HG03025 (cell line): ENCODE measurements around the gene PREX1.

Experiments
- ATAC-seq: cut with Tn5 transposase; IDR thresholded peaks from one replicate; pipeline ENCODE4 v1.9.1; 2021; ENCODE audit warnings: mild to moderate bottlenecking, moderate library complexity; ENCODE audit not compliant: unreplicated experiment, low FRiP score

The PREX1 gene

GRCh38 chr20:48616481-48616880 lies 211.3 kb downstream of the PREX1 start:
- ATAC-seq = no peak

GRCh38 chr20:48615871-48616270 lies 211.9 kb downstream of the PREX1 start:
- no peak for ATAC-seq

GRCh38 chr20:48614593-48615274 lies 213.1 kb downstream of the PREX1 start:
- no peak for ATAC-seq

- no peak for ATAC-seq
Observed at GRCh38 chr20:48613926-48614325, 213.9 kb downstream of the PREX1 start.

- ATAC-seq = no peak
Observed at GRCh38 chr20:48612335-48612734, 215.5 kb downstream of the PREX1 start.

- no peak for ATAC-seq
Observed at GRCh38 chr20:48610996-48611395, 216.8 kb downstream of the PREX1 start.

GRCh38 chr20:48609491-48609978 lies 218.3 kb downstream of the PREX1 start:
- no peak for ATAC-seq

GRCh38 chr20:48608756-48609155 lies 219.0 kb downstream of the PREX1 start:
- no peak for ATAC-seq

- no peak for ATAC-seq
Observed at GRCh38 chr20:48607544-48607865, 220.3 kb downstream of the PREX1 start.

- ATAC-seq = no peak
Observed at GRCh38 chr20:48606841-48607543, 220.8 kb downstream of the PREX1 start.

GRCh38 chr20:48606172-48606840 lies 221.5 kb downstream of the PREX1 start:
- ATAC-seq = no peak

GRCh38 chr20:48605364-48606171 lies 222.2 kb downstream of the PREX1 start:
- no peak for ATAC-seq

GRCh38 chr20:48604936-48605335 lies 222.9 kb downstream of the PREX1 start:
- ATAC-seq = no peak

- no peak for ATAC-seq
Observed at GRCh38 chr20:48604426-48604825, 223.4 kb downstream of the PREX1 start.

- ATAC-seq = no peak
Observed at GRCh38 chr20:48603819-48604405, 223.9 kb downstream of the PREX1 start.

GRCh38 chr20:48603116-48603818 lies 224.5 kb downstream of the PREX1 start:
- no peak for ATAC-seq

- no peak for ATAC-seq
Observed at GRCh38 chr20:48601798-48602197, 226.0 kb downstream of the PREX1 start.

- no peak for ATAC-seq
Observed at GRCh38 chr20:48600470-48600945, 227.3 kb downstream of the PREX1 start.

GRCh38 chr20:48599748-48600469 lies 227.9 kb downstream of the PREX1 start:
- no peak for ATAC-seq
